T47D (cell line): ENCODE data around the gene MAPK7.

Experiments
- DNase-seq, 2 experiments: peaks; one replicate each; pipeline versions ENCODE4 v3.0.0 to v3.0.0-alpha.2; 2011 to 2012; ENCODE audit warnings: low read depth in 1 of 2, low spot score in 1 of 2
- JUND ChIP-seq: IDR thresholded peaks from 2 replicates; pipeline ENCODE4 v1.6.1; 2012; ENCODE audit warnings: low read depth
- in situ Hi-C: cut with HindIII; loops from 2 replicates; pipeline ENCODE4 v1.10.0; 2016; ENCODE audit warnings: low sequenced_read_pairs, low pct_unique_long_range_greater_than_20kb

MAPK7 gene

GRCh38 chr17:19371259-19372010, 6.9 kb upstream of the MAPK7 start:
- DNase-seq: no peak
- in situ Hi-C loops: no loop called here
- TF ChIP-seq JUND: no peak

GRCh38 chr17:19372011-19372370, 6.3 kb upstream of the MAPK7 start:
- TF ChIP-seq JUND: no peak
- no peak for DNase-seq
- in situ Hi-C loops: no loop called here

- in situ Hi-C loops: no loop called here
- no peak for TF ChIP-seq JUND
- DNase-seq: no peak
Measured at GRCh38 chr17:19372439-19372838, 5.9 kb upstream of the MAPK7 start.

- in situ Hi-C loops: no loop called here
- TF ChIP-seq JUND: no peak
- DNase-seq: no peak
Measured at GRCh38 chr17:19372866-19373504, 5.3 kb upstream of the MAPK7 start.

GRCh38 chr17:19374136-19374535, 4.2 kb upstream of the MAPK7 start:
- no peak for DNase-seq
- no peak for TF ChIP-seq JUND
- in situ Hi-C loops: no loop called here

- no peak for DNase-seq
- no peak for TF ChIP-seq JUND
- in situ Hi-C loops: no loop called here
Measured at GRCh38 chr17:19375732-19376131, 2.6 kb upstream of the MAPK7 start.

GRCh38 chr17:19376811-19377210, 1.5 kb upstream of the MAPK7 start:
- no peak for TF ChIP-seq JUND
- DNase-seq: peak in 1 of 2 experiments; percentile 84
- in situ Hi-C loops: no loop called here

- in situ Hi-C loops: no loop called here
- no peak for TF ChIP-seq JUND
- peak; percentile 100 for DNase-seq
Measured at GRCh38 chr17:19377602-19378415, 489 bp upstream of the MAPK7 start.

- DNase-seq: no peak
- in situ Hi-C loops: no loop called here
- no peak for TF ChIP-seq JUND
Measured at GRCh38 chr17:19379361-19380065, 1.2 kb downstream of the MAPK7 start.

- no peak for DNase-seq
- in situ Hi-C loops: no loop called here
- no peak for TF ChIP-seq JUND
Measured at GRCh38 chr17:19380481-19381301, 2.4 kb downstream of the MAPK7 start.

- no peak for TF ChIP-seq JUND
- in situ Hi-C loops: no loop called here
- DNase-seq: no peak
Measured at GRCh38 chr17:19381361-19381740, 3.1 kb downstream of the MAPK7 start.
